Fibroblast of the aortic adventitia (primary cell): Measurements from ENCODE around the gene RIPK4. TPM values are rescaled to one million over a fixed set of nuclear protein-coding genes. Genes with fewer than 3 reads are reported as not detected.
A peak's percentile ranks its signal among the peaks of the same experiment; 100 is the strongest.

ENCODE experiments used
- DNase-seq: peaks from one replicate; pipeline ENCODE4 v3.0.0-alpha.2; 2010; ENCODE audit warnings: low read depth
- H3K4me3 ChIP-seq: 2 replicates; pipeline ENCODE4 v1.5.1; 2011; ENCODE audit warnings: low read depth, mild to moderate bottlenecking, control low read depth, low read length, moderate library complexity
- total RNA-seq: library from RNA; depleted of rRNA; stranded (reverse); fragments of >200 nt; gene quantifications from 2 replicates; pipeline ENCODE4 v1.2.3, GENCODE V29; 2012; ENCODE audit warnings: low replicate concordance
- TF ChIP-seq, protein P1 (sequence below): IDR thresholded peaks from 2 replicates; pipeline ENCODE4 v1.5.1; 2011; ENCODE audit warnings: mild to moderate bottlenecking, low read length, control low read depth, inconsistent platforms; ENCODE audit not compliant: insufficient read depth

RIPK4 gene
- total RNA-seq, 1 donor = 0.45 TPM

DNA sequence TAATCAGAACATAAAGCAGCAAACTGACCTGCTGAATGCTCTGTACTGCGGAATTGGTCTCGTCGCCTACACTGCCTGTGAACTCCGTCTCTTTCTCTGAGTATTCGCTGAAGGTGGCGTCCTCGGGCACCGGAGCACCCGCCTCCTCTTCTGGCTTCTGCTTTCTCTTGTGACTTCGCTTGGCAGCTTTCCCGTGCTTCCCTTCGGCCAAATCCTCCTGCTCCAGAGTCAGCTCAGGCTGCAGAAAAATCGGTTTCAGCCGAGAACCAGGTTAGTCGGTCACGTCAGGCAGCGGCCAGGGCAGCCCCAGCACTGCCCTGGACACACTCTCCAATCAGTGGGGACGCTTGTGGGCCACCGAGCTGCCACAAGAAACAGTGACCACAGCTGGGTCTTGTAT lies 35.8 kb upstream of the RIPK4 start:
- DNase-seq = peak; percentile 48
- TF ChIP-seq, protein P1, sequence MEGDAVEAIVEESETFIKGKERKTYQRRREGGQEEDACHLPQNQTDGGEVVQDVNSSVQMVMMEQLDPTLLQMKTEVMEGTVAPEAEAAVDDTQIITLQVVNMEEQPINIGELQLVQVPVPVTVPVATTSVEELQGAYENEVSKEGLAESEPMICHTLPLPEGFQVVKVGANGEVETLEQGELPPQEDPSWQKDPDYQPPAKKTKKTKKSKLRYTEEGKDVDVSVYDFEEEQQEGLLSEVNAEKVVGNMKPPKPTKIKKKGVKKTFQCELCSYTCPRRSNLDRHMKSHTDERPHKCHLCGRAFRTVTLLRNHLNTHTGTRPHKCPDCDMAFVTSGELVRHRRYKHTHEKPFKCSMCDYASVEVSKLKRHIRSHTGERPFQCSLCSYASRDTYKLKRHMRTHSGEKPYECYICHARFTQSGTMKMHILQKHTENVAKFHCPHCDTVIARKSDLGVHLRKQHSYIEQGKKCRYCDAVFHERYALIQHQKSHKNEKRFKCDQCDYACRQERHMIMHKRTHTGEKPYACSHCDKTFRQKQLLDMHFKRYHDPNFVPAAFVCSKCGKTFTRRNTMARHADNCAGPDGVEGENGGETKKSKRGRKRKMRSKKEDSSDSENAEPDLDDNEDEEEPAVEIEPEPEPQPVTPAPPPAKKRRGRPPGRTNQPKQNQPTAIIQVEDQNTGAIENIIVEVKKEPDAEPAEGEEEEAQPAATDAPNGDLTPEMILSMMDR = no peak
- H3K4me3 ChIP-seq = no peak overlapping the region

DNA sequence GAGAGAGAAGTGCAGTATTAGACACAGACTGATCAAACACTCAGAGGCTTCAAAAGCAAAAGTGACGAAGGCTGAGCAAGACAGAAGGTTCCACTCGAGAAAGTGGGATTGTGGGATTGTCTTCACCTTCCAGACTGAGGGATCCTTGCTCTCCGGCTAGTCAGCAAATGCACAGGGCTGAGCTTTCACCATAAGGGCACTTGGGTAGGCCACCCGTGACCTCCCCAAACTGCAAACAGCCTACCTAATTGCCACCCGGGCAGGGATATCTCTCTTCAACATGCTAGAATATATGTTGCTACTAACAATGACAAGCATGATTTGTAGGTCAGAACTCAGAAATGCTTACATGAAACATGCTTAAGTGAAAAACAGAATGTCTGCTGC lies 35.3 kb upstream of the RIPK4 start:
- no peak for DNase-seq
- H3K4me3 ChIP-seq = no peak overlapping the region
- TF ChIP-seq, protein P1 = no peak

DNA sequence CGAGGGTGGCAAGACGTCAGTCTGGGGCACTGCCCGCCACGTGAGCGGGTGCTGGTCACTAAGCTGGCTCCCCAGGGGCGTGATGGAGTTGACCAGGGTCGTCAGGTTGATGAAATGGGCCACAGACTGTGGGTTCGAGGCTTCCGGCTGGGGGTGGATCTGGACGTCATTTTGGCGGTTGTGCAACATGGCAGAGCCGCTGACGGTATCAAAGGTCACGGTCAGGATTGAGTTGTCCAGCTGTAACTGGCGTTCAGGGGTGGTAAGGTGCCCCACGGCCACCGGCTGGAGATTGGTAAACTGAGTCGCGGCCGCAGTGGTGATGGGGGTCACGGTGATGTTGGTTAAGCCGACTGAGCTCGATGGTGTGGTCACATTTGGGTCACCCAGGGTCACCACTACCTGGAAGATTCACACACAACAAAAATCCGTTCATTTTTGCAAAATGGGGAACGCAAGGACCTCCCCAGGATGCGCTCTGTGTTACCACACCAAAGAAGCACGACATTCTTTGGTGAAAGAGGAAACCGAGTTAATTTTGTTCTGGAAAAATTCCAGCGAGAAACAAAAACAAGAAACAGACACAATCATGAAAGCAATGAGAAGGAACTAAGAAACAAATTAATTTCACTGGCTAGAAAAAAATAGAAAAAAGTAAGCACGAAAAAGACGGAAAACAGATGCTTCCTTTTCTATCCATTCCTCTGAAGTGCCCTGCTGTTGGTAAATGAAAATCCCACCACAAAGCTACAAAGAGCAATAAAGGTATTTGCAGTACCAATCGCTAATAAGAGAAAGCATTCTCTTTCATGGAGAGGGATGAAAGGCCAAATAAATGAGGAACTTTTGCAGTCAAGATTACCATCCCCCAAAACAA lies 34.7 kb upstream of the RIPK4 start:
- no peak for DNase-seq
- TF ChIP-seq, protein P1 = no peak
- H3K4me3 ChIP-seq = no peak overlapping the region

DNA sequence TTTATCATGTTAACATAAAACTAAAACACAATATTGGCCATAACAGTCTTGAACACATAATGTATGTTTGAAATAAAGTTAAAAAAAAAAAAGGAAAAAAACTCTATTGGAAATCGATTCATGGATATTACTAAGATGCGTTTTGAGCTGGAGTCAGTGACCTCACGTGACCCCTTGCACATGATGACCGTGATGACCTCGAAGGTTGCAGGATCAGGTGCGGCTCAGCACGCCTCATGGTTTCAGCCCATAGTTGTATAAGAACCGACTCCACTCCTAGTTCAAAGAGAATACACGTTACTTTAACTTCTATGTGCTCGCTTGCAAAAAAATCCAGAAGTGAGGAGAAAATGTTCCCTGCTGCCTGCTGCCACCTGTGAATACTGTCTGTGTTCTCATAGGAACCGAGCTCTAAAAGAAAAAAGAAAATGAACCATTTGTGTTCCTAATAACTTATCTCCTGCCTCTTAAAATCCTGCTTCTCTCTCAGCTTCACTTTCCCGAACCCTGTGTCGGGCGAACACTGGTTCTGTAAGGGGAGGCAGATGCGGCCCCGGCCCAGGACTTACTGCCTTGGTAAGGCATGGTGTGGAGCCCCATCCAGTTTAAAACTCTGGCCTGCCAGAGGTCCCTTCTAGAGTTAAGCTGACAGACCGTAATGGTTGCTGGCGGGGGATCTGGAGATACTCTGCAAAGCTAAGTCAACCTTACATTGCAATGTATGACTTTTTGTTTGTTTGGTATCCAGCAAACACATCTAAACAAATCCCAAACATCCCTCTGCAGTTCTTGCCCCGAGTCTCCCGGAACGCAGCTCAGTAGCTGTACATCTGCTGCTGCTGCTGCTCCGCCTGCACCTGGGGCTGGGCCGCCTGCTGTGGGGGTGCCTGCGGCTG lies 33.8 kb upstream of the RIPK4 start:
- no peak overlapping the region for H3K4me3 ChIP-seq
- TF ChIP-seq, protein P1 = no peak

DNA sequence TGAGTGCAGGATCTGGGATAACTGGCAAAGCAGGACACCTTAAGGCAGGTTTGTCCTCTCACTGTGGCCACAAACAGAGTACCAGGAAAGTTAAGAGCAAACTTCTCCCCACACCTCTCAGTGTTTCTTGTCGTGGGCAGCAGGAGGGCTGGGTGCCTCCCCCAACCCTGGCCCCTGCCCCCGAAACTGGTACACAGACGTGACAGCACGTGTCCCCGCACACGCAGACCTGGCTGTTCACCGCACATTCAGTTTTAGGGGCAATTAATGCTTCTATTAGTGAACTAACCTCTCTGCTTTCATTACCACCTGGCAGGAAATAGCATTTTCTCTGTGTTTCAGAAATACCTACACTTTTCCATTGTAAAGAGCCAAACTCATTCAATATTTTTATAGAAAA lies 32.9 kb upstream of the RIPK4 start:
- H3K4me3 ChIP-seq = no peak overlapping the region
- TF ChIP-seq, protein P1 = no peak
- no peak for DNase-seq

More for the DNA sequence above, 33.8 kb upstream of the RIPK4 start:
- no peak for DNase-seq

DNA sequence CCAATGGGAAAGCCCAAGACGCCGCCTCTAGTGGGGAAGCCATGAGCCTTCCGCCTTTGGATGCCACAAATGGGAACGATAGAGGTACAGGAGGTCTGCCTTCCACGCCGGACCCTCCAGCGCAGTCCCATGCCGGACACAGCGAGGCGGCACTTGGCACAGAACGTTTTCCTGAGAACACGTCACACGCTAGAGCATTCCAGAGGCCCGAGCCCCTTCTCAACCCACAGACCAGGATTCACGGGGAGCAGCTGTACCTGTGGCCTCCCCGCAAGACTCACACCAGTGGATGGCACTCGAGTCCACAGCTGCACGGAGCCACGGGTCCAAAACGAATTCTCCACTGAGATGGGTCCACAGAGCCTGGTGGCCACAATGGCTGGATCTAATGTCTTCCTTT lies 31.5 kb upstream of the RIPK4 start:
- TF ChIP-seq, protein P1 = no peak
- no peak for DNase-seq
- no peak overlapping the region for H3K4me3 ChIP-seq
